Bronchial epithelial cell (primary cell): ENCODE results near the gene DDAH1. TPM values are rescaled to one million over a fixed set of nuclear protein-coding genes. Genes with fewer than 3 reads are reported as not detected.

Source experiments
- DNase-seq: peaks from one replicate; pipeline ENCODE4 v3.0.0-alpha.2; 2010; ENCODE audit warnings: low read depth
- FAIRE-seq: peaks from 2 replicates; lab custom pipeline; 2011; peaks lifted over from hg19 to GRCh38; lab: Jason Lieb, UNC
- H3K27me3 ChIP-seq: 2 replicates; pipeline ENCODE4 v1.5.1; 2011; ENCODE audit warnings: low read length; ENCODE audit not compliant: control insufficient read depth, insufficient read depth
- H3K36me3 ChIP-seq: 2 replicates; pipeline ENCODE4 v1.5.1; 2011; ENCODE audit warnings: low read length; ENCODE audit not compliant: control insufficient read depth, insufficient read depth
- H3K4me3 ChIP-seq: 2 replicates; pipeline ENCODE4 v1.5.1; 2011; ENCODE audit warnings: mild to moderate bottlenecking, low read depth, low read length, control low read depth
- total RNA-seq: library from RNA; depleted of rRNA; stranded (reverse); fragments of >200 nt; gene quantifications from 2 replicates; pipeline ENCODE4 v1.2.1, GENCODE V29; 2014
- TF ChIP-seq, protein P1 (sequence below): IDR thresholded peaks from 2 replicates; pipeline ENCODE4 v1.5.1; 2011; ENCODE audit warnings: mild to moderate bottlenecking, moderate library complexity, low read length, control low read depth, inconsistent platforms; ENCODE audit not compliant: insufficient read depth, severe bottlenecking

Gene DDAH1
- total RNA-seq, 1 donor from 2014 or later, result 1.6 TPM

DNA sequence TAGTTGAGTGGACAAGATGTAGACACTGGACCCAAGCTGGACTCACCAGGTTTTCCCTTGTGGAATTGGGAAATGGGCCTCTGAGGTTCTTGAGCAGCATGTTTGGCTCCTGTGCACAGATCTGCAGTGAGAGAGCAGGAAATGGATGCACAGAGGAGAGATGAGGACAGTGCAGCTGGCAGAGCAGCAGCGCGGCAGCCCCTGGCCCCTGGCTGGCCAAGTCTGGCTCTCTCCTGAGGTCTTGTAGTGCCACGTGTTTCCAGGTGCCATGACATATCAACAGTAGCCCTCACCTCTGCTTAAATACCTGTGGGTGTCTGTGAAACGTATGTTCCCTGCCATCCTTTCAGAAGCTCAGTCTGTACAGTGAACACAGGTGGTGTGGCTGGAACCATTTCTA, 169.3 kb downstream of the DDAH1 start:
- no peaks in the 10 kb centered on the region for H3K36me3 ChIP-seq
- DNase-seq (no peak), FAIRE-seq (no peak)
- H3K4me3 ChIP-seq, result no peak overlapping the region
- no peaks in the 10 kb centered on the region for H3K27me3 ChIP-seq
- TF ChIP-seq, protein P1, sequence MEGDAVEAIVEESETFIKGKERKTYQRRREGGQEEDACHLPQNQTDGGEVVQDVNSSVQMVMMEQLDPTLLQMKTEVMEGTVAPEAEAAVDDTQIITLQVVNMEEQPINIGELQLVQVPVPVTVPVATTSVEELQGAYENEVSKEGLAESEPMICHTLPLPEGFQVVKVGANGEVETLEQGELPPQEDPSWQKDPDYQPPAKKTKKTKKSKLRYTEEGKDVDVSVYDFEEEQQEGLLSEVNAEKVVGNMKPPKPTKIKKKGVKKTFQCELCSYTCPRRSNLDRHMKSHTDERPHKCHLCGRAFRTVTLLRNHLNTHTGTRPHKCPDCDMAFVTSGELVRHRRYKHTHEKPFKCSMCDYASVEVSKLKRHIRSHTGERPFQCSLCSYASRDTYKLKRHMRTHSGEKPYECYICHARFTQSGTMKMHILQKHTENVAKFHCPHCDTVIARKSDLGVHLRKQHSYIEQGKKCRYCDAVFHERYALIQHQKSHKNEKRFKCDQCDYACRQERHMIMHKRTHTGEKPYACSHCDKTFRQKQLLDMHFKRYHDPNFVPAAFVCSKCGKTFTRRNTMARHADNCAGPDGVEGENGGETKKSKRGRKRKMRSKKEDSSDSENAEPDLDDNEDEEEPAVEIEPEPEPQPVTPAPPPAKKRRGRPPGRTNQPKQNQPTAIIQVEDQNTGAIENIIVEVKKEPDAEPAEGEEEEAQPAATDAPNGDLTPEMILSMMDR, result no peak

DNA sequence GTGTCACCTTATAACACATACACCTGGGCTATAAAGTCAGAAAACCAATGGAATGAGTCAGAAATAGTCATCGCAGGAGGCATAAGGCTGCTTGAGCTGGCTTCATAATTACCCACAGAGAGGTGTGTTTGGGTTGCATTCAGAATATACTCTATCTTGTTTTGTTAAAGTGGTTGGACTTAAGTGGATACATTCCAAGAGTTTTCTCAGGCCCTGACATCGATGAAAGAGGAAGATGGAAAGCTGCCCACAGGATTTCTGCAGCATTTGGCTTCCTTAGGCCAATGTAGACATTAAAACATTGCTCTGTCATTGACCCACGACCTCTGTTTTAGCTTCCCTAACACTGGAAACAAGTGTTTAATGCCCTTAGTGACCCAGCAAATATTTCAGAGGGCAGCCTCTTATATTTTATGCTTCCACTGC, 169.9 kb downstream of the DDAH1 start:
- peak; percentile 98 for DNase-seq
- no peak for FAIRE-seq
- no peak overlapping the region for H3K4me3 ChIP-seq
- H3K36me3 ChIP-seq, result no peaks in the 10 kb centered on the region
- TF ChIP-seq, protein P1, result no peak
- H3K27me3 ChIP-seq, result no peaks in the 10 kb centered on the region

DNA sequence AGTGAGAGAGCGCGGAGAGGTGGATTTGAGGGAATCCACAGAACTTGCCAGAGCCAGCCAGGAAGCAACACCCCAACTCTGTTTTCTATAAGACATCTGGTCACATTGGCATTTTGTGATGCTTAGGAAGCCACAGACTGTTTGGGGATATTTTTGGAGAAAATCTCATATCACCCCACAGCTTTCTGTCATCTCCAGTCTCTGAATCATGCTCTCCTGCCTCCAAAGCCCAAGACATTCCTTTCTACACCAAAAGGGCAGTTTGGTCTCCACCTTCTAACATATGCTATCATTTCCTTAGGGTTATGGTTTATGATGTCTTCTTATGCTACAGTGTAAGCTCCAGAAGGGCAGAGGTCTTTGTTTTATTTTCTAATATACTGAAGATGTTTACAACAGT, 174.1 kb downstream of the DDAH1 start:
- FAIRE-seq (no peak), DNase-seq (peak; percentile 27)
- H3K36me3 ChIP-seq, result no peaks in the 10 kb centered on the region
- TF ChIP-seq, protein P1, result no peak
- no peak overlapping the region for H3K4me3 ChIP-seq
- H3K27me3 ChIP-seq, result no peaks in the 10 kb centered on the region

DNA sequence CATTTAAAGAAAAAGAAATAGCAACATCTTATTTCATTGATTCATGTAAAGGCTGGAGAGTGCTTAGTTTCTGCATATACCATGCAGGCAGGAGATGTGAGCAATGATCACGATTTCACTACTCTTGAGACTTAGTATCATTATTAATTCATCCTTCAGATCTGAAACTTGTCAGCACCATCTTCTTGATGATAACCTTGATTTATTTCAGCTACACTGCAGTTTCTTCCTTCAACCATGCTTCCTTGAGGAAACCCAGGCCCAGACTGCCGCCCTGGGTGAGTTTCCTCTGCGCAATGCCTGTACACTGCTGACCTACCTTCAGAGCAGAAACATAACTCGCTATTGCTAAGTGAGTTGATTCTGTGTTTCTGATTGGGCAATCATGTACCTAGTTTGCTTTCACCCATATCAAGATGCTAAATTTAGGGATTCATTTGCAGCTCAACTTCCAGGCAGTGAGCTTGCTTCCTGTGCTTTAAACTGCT, 175.1 kb downstream of the DDAH1 start:
- TF ChIP-seq, protein P1, result no peak
- DNase-seq, result peak; percentile 73
- H3K4me3 ChIP-seq, result no peak overlapping the region

DNA sequence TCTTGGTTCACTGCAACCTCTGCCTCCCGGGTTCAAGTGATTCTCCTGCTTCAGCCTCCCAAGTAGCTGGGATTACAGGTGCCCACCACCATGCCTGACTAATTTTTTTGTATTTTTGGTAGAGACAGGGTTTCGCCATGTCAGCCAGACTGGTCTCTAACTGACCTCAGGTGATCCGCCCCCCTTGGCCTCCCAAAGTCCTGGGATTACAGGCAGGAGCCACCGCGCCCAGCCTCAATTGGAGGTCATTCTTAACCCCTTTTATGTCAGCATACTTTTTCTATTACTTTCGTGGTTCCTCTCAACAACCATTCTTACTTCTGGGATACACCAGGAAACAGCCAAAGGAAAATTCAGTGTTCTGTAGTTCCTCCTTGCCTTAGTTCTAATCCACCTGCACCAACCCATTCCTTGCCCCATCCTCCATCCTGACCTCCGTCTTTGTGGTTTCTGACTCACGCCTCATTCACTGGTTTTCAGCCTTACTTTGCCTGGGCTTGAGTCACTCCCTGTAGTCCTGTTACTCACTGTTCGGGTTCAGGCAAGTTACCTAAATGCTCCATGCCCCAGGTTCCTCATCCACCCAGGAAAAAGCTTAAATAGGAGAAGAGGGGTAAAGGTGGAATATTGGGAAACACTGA, 175.6 kb downstream of the DDAH1 start:
- FAIRE-seq, result peak; percentile 98
- Histone ChIP-seq H3K36me3 (no peaks in the 10 kb centered on the region), H3K4me3 (no peak overlapping the region), H3K27me3 (no peaks in the 10 kb centered on the region)
- peak; percentile 100 for DNase-seq
- TF ChIP-seq, protein P1, result no peak

More for the DNA sequence above, 175.1 kb downstream of the DDAH1 start:
- Histone ChIP-seq H3K27me3 (no peaks in the 10 kb centered on the region), H3K36me3 (no peaks in the 10 kb centered on the region)
- no peak for FAIRE-seq

DNA sequence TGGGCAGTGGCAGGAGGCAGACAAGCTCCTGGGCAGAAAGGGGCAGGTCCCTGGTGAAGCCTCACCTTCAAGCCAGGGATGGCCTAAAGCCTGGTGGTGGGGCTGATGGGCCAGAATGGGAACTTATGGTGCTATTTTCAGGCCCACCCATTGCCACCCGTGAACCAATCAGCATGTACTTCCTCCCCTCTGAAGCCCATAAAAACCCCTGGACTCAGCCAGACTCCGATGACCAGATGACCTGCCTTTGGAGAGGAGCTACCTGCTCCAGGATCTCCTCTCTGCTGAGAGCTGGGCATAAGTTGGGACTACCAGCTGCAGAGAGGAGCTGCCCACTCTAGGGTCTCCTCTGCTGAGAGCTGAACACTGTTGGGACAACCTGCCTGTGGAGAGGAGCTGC, 180.8 kb downstream of the DDAH1 start:
- DNase-seq (no peak), FAIRE-seq (no peak)
- Histone ChIP-seq H3K4me3 (no peak overlapping the region), H3K27me3 (no peaks in the 10 kb centered on the region), H3K36me3 (no peaks in the 10 kb centered on the region)
- TF ChIP-seq, protein P1, result no peak
